HG03442 (cell line): Measurements from ENCODE around the gene CACNA1A.

ENCODE experiments used
- ATAC-seq: cut with Tn5 transposase; IDR thresholded peaks from one replicate; pipeline ENCODE4 v1.9.1; 2021; ENCODE audit warnings: mild to moderate bottlenecking, moderate library complexity; ENCODE audit not compliant: unreplicated experiment

CACNA1A gene

DNA sequence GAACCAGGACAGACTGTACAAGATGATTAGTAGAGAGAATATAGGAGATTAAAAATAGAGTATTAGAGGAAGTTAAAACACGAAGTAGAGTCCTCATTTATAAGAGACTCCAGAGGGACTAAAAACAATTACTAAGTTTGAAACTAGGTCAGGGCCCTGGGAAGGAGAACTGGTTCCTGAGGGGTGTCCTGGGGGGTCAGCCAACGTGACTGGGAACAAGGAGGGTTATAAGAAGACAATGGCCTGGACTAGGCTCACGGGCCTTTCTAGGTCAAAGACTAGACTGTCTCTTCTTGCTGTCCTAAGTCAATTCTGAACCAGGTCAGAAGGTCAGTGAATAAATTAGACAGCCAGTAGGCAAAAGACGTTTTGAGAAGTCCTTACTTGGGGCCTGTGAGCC lies 190.8 kb downstream of the CACNA1A start:
- ATAC-seq = no peak

DNA sequence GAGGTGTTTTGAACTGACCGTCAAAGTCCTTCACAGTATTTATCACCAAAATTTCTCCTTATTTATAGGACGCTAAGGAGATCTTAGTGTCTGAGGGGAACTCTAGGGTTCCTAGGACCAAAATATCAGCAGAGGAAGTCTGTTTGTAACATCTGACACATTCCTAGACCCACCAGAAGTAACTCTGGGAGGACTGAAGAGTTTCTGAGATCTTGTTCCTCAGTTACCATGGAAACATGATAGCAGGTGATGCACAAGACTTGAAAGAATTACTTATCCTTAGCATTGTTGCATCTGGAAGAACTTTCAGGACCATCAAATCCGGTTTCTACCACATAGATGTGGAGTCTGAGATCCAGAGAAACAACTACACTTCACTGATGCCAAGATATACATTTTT lies 191.5 kb downstream of the CACNA1A start:
- ATAC-seq = no peak

GRCh38 chr19:13313875-13314274 lies 192.4 kb downstream of the CACNA1A start:
- ATAC-seq = no peak

DNA sequence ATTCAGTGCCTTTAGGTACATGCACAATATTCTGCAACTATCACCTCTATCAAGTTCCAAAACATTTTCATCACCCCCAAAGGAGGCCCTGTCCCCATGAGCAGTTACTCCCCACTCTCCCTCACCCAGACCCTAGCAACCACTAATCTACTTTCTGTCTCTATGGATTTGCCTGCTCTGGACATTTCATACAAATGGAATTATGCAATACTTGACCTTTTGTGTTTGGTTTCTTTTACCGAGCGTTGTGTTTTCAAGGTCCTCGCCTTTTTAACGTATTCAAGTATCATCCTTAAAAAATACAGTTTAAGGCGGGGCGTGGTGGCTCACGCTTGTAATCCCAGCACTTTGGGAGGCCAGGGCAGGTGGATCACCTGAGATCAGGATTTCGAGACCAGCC lies 196.4 kb downstream of the CACNA1A start:
- no peak for ATAC-seq

GRCh38 chr19:13303381-13304129 lies 202.7 kb downstream of the CACNA1A start:
- no peak for ATAC-seq

GRCh38 chr19:13302526-13303270 lies 203.6 kb downstream of the CACNA1A start:
- no peak for ATAC-seq

DNA sequence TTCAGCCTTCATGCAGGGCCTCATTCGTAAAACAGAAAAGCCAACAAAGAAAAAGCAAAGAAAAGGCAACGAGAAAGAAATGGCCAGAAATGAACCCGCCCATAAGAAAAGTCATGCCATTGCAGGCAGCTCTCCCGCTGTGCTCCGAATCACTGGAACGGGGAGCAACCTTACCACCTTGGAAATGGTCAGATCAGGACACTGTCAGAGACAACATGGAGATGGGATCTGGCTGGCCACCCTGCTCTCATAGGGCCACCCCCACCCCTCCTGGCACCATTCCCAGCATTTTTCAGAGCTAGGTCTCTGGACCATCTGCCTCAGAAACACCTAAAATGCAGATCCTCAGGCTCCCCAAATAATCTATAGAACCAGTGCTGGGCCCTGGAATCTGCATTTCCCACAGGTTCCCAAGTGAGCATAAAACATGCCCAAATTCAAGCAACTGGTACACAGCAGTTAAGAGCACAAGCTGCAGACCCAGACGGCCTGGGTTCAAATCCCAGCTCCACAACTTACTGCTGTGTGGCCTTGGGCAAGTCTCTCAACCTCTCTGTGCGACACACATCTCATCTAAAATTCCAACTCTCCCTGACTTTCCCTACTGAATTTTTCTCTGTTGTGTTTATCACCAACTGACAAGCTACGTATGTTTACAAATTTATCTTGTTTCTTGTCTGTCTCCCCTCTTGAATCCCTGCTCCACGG lies 204.5 kb downstream of the CACNA1A start:
- ATAC-seq = no peak

GRCh38 chr19:13300421-13301030 lies 205.8 kb downstream of the CACNA1A start:
- no peak for ATAC-seq

DNA sequence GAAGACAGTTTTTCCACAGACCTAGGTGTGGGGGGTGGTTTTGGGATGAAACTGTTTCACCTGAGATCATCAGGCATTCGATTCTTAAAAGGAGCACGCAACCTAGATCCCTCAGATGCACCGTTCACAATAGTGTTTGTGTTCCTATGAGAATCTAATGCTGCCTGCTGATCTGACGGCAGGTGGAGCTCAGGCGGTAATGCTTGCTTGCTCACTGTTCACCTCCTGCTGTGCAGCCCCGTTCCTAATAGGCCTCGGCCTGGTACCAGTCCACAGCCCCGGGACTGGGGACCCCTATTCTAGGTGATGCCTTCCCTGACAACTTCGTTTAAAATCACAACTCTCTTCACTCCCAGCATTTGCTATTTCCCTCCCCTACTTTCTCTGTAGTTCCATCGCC lies 206.4 kb downstream of the CACNA1A start:
- ATAC-seq = no peak

- no peak for ATAC-seq
These were observed 207.5 kb downstream of the CACNA1A start for GRCh38 chr19:13298565-13299481.

GRCh38 chr19:13297023-13297422 lies 209.3 kb downstream of the CACNA1A start:
- no peak for ATAC-seq

DNA sequence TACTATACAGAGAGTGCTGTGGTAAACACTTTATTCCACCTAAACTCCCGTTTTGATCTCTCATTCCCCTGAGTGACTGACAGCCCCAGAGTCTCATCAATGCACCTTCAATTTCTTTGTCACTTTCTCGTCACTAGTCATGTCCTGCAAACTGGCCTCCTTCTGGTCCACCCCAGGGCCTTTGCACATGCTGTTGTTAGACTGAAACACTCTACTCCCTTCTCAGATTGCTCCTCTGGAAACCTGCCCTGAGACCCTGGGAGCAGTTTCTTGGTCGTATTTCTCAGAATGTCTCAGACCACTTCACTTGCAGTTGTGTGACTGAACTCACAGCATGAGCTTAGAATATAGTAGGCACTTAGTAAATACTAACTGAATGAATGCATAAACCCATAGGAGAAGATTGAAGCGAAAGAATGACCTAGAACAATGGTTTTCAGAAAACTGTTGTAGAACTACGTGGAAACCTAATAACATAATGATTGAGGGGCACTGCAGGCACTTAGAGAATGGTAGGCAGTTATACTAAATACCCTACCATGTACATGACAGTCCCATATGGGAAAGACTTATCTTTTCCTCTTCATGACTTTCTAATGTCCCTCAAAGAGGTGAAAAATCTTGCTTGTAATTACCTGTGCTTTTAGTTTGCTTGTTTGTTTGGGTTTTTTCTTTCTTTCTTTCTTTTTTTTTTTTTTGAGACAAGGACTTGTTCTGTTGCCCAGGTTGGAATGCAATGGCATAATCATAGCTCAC lies 211.3 kb downstream of the CACNA1A start:
- ATAC-seq = no peak

DNA sequence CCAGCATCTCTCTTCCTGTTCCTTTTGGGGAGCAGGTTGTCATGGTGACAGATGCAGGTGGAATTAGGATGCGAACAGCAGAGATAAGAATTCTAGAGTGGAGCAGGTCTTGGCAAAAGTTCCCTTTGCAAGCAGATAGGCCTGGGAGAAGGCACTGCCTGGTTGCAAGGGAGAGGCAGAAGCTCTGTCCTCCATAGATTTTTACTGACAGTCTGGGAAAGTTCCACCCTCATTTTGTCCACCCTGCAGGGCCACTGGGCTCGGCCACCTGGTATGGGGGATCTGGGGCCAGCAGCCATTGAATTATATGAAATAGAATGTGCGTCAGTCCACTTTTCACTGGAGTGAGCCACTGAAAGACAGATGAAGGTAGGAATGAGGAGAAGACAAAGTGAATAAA lies 214.4 kb downstream of the CACNA1A start:
- ATAC-seq = no peak

DNA sequence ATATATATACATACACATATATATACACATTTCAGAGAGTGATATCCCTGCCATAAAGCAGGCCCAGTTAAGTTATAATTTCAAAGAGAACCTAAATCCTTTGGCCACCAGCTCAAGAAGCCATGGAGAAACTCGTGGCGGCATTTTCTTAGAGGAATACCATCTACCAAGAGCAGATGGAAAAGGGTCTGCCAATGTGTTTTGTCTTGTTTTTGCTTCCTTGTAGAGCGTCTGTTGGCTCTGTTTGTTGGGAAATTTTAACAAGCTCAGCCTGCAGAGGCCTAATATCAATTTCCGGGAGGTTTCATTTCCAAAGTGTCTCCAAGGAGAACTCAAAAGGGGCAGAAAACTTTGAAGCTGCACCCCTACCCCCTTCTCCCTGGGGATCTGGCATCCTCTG lies 215.5 kb downstream of the CACNA1A start:
- ATAC-seq = no peak

GRCh38 chr19:13289295-13289694 lies 217.0 kb downstream of the CACNA1A start:
- ATAC-seq = no peak

DNA sequence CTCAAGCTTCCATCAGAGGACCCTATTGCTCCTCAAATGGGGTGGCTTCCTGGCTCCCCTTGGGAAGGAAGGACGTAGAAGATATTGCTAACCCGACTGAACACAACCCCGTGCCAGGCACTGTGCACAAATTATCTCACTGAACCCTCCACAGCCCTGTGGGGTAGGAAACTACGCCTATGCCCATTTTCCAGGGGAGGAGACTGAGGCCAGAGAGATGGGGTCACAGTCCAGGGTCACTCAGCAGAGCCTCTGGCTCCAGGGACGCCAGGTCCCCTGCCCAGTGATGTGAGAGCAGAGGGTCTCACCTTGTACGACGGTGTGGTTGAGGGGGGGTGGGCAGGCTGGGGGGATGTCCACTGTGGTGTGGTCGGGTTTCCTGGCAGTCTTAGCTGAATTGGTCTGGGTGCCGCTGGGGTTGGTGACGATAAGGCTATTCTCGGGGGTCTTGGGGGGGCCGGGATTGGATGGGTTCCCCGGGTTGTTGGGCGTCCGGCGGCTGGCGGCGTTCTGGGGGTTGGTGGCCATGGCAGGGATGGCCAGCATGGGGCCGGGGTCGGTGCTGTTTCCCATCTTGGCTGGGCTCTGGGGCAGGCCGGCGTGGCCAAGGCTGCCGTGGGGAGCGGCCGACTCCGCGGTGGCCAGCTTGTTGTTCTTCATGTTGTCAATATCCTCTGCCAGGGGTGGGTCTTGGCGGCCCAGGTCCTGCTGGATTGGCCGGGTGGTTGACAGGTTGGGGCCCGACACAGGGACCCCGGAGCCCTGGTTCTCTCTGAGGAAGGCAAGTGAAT lies 219.9 kb downstream of the CACNA1A start:
- ATAC-seq = no peak

- ATAC-seq = no peak
These were observed 221.1 kb downstream of the CACNA1A start for GRCh38 chr19:13284929-13285928.

DNA sequence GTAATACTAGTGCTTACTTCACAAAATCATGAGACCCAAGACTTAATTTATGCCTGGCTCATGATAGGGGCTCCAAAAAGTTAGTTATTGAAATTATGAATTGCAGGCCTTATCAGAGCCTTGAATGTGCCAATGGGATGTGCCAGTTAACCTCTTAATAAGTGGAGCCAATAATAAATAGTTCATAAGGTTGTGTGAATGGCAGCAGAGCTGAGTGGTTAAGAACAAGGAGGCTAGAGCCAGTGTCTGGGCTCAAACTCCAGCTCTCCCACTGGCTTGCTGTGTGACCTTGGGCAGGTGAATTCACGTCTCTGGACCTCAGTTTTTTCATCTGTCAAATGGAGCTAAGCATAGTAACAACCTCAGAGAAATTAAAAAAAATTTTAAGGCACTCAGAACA lies 222.4 kb downstream of the CACNA1A start:
- no peak for ATAC-seq
